PC-3 (cell line): ENCODE measurements around the gene SERPINB3. TPM values are rescaled to one million over a fixed set of nuclear protein-coding genes. Genes with fewer than 3 reads are reported as not detected.
A peak's percentile ranks its signal among the peaks of the same experiment; 100 is the strongest.
"Not testable (repeated sequence)": the region's sequence is repeated elsewhere in the genome, so short reads cannot be mapped to it uniquely, and the experiment has no call there.

ENCODE experiments used
- ATAC-seq: fragments of 200-7000 bp; cut with Tn5 transposase; 2 replicates; pipeline ENCODE4 v1.9.1; 2020; ENCODE audit warnings: mild to moderate bottlenecking, moderate library complexity
- BruUV-seq: library from RNA; stranded (reverse); fragments of 400-500 nt; replicated peaks from 2 replicates; lab custom pipeline; 2021; lab: Mats Ljungman, UMichigan
- CTCF ChIA-PET: fragments of 300-600 bp; sonication (Branson Sonifier 250); formaldehyde crosslinking; loops from one replicate; lab custom pipeline; 2022; ENCODE audit warnings: antibody characterized with exemption; lab: Charles Lee
- POLR2A ChIA-PET: fragments of 300-600 bp; sonication (Branson Sonifier 250); formaldehyde crosslinking; loops from one replicate; lab custom pipeline; 2022; ENCODE audit warnings: antibody characterized with exemption; ENCODE audit not compliant: unreplicated experiment; lab: Charles Lee
- DNase-seq: peaks from one replicate; pipeline ENCODE4 v3.0.0-alpha.2; 2015
- H2AFZ ChIP-seq: fragments of 300-600 bp; sonication (generic); 2 replicates; pipeline ENCODE4 v1.6.0; 2016; ENCODE audit warnings: antibody characterized with exemption, low read length
- H3F3A ChIP-seq: fragments of 300-600 bp; sonication (generic); one replicate; pipeline ENCODE4 v1.6.0; 2017; ENCODE audit warnings: antibody characterized with exemption, low read length, control low read depth, mild to moderate bottlenecking; ENCODE audit not compliant: unreplicated experiment
- H3K27ac ChIP-seq: fragments of 300-600 bp; sonication (generic); 2 replicates; pipeline ENCODE4 v1.5.1; 2016; ENCODE audit warnings: mild to moderate bottlenecking, low read length
- H3K27me3 ChIP-seq: fragments of 300-600 bp; sonication (generic); 2 replicates; pipeline ENCODE4 v1.6.1; 2016; ENCODE audit warnings: low read length, mixed read lengths
- H3K36me3 ChIP-seq: fragments of 300-600 bp; sonication (generic); 2 replicates; pipeline ENCODE4 v1.6.1; 2016; ENCODE audit warnings: low read depth, mixed run types, low read length, mixed read lengths
- H3K4me1 ChIP-seq: fragments of 300-600 bp; sonication (generic); 2 replicates; pipeline ENCODE4 v1.5.1; 2016; ENCODE audit warnings: low read length; ENCODE audit not compliant: insufficient read depth
- H3K4me2 ChIP-seq: fragments of 300-600 bp; sonication (generic); 2 replicates; pipeline ENCODE4 v1.6.0; 2016; ENCODE audit warnings: low read length
- H3K4me3 ChIP-seq: fragments of 300-600 bp; sonication (generic); 2 replicates; pipeline ENCODE4 v1.5.1; 2016; ENCODE audit warnings: mild to moderate bottlenecking, low read length, mixed read lengths
- H3K79me2 ChIP-seq: fragments of 300-600 bp; sonication (generic); 2 replicates; pipeline ENCODE4 v1.6.1; 2017; ENCODE audit warnings: low read length, mixed read lengths
- H3K9ac ChIP-seq: fragments of 300-600 bp; sonication (generic); 2 replicates; pipeline ENCODE4 v1.6.0; 2016; ENCODE audit warnings: mild to moderate bottlenecking, low read length
- H3K9me2 ChIP-seq: fragments of 300-600 bp; sonication (generic); replicated peaks from 2 replicates; pipeline ENCODE4 v1.6.1; 2016; ENCODE audit warnings: mixed run types, low read length, mixed read lengths
- H3K9me3 ChIP-seq: fragments of 300-600 bp; sonication (generic); 2 replicates; pipeline ENCODE4 v1.6.1; 2016; ENCODE audit warnings: low read length, mixed read lengths
- H4K20me1 ChIP-seq: fragments of 300-600 bp; sonication (generic); 2 replicates; pipeline ENCODE4 v1.6.1; 2016; ENCODE audit warnings: low read length, mixed read lengths
- CTCF ChIP-seq: fragments of 300-600 bp; sonication (generic); conservative IDR thresholded peaks from 2 replicates; pipeline ENCODE4 v1.5.1; 2017; ENCODE audit warnings: antibody characterized with exemption, low read depth, mild to moderate bottlenecking, low read length
- EZH2 ChIP-seq: fragments of 300-600 bp; sonication (generic); IDR thresholded peaks from one replicate; pipeline ENCODE4 v1.6.1; 2017; ENCODE audit warnings: antibody characterized with exemption, mild to moderate bottlenecking, low read length; ENCODE audit not compliant: unreplicated experiment
- EZH2phosphoT487 ChIP-seq: fragments of 300-600 bp; sonication (generic); IDR thresholded peaks from 2 replicates; pipeline ENCODE4 v1.6.1; 2018; ENCODE audit warnings: mild to moderate bottlenecking, antibody characterized with exemption, low read length, borderline replicate concordance
- intact Hi-C: fragments of 100-400 bp; cut with micrococcal nuclease; formaldehyde crosslinking; loops from 2 replicates; pipeline ENCODE4 v1.9.0; 2023
- total RNA-seq: library from RNA; depleted of rRNA; stranded (reverse); fragments of >200 nt; gene quantifications from 2 replicates; pipeline ENCODE4 v1.2.3, GENCODE V29; 2014

SERPINB3 gene
- total RNA-seq, 1 experiment from 2014 or later, result 6.3 TPM

- no peaks in the 10 kb centered on the region for H3K9me2 ChIP-seq
- H3K27ac ChIP-seq, result peak overlapping the region; percentile 73
- H3K36me3 ChIP-seq, result no peaks in the 10 kb centered on the region
- intact Hi-C loops, result loop anchor here (1.0 kb wide), 4 partner anchors 65 to 172 kb away; no protein-coding TSS in a partner anchor
- DNase-seq (peak; percentile 71), ATAC-seq (peak; percentile 70)
- no peaks in the 10 kb centered on the region for H3K79me2 ChIP-seq
- peak overlapping the region; percentile 36; the same call in 1 of the 2 replicates for H3K4me2 ChIP-seq
- CTCF ChIA-PET, result no interaction called here
- peak overlapping the region; percentile 57 for H3K9ac ChIP-seq
- no peaks in the 10 kb centered on the region for H3K9me3 ChIP-seq
- no TSS peak for BruUV-seq
- H4K20me1 ChIP-seq, result no peaks in the 10 kb centered on the region
- POLR2A ChIA-PET, result interaction anchor here (0.5 kb wide), 1 partner anchor 99 kb away, joined by 8 read pairs; no protein-coding TSS in a partner anchor
- H3K4me3 ChIP-seq, result no peak overlapping the region
- H3K27me3 ChIP-seq, result no peaks in the 10 kb centered on the region
- H3F3A ChIP-seq, result peaks cover 8% of the 10 kb centered on the region
- H3K4me1 ChIP-seq, result peaks cover 39% of the 10 kb centered on the region
- TF ChIP-seq CTCF, result peak; percentile 88
- TF ChIP-seq EZH2, result no peak
- TF ChIP-seq EZH2phosphoT487, result no peak
- peak overlapping the region; percentile 41; the same call in 1 of the 2 replicates for H2AFZ ChIP-seq
These were observed 15.0 kb upstream of the SERPINB3 start for GRCh38 chr18:63676526-63677323.

- H3K4me1 ChIP-seq, result peaks cover 5% of the 10 kb centered on the region
- no peak overlapping the region for H2AFZ ChIP-seq
- H3K4me2 ChIP-seq, result no peak overlapping the region
- DNase-seq (no peak), ATAC-seq (no peak; the same call in 1 of the 2 replicates)
- no TSS peak for BruUV-seq
- peak overlapping the region; percentile 23; the same call in 1 of the 2 replicates for H3K27ac ChIP-seq
- H3K36me3 ChIP-seq, result no peaks in the 10 kb centered on the region
- H3F3A ChIP-seq, result no peaks in the 10 kb centered on the region
- no peak for TF ChIP-seq CTCF
- intact Hi-C loops, result no loop called here
- ChIA-PET POLR2A (no interaction called here), CTCF (no interaction called here)
- no peaks in the 10 kb centered on the region for H3K27me3 ChIP-seq
- no peaks in the 10 kb centered on the region for H3K9me3 ChIP-seq
- H3K9me2 ChIP-seq, result no peaks in the 10 kb centered on the region
- H4K20me1 ChIP-seq, result no peaks in the 10 kb centered on the region
- no peak overlapping the region for H3K9ac ChIP-seq
- H3K4me3 ChIP-seq, result no peak overlapping the region
- no peaks in the 10 kb centered on the region for H3K79me2 ChIP-seq
These were observed 2.9 kb upstream of the SERPINB3 start for GRCh38 chr18:63664571-63664970.

- CTCF ChIA-PET, H3K27me3 ChIP-seq, H3K9me3 ChIP-seq, BruUV-seq, H3F3A ChIP-seq, intact Hi-C loops, H4K20me1 ChIP-seq, H3K36me3 ChIP-seq, POLR2A ChIA-PET, H2AFZ ChIP-seq, H3K9me2 ChIP-seq, H3K79me2 ChIP-seq, H3K4me3 ChIP-seq: not testable (repeated sequence)
- H3K27ac ChIP-seq, result peak overlapping the region; percentile 98
- peaks cover 27% of the 10 kb centered on the region for H3K4me1 ChIP-seq
- peak overlapping the region; percentile 77 for H3K9ac ChIP-seq
- peak; percentile 72 for DNase-seq
- ATAC-seq, result peak; percentile 93
- H3K4me2 ChIP-seq, result peak overlapping the region; percentile 58
These were observed 2.8 kb downstream of the SERPINB3 start for GRCh38 chr18:63658920-63659319.

- H3K4me1 ChIP-seq, ATAC-seq, H3K9ac ChIP-seq, CTCF ChIA-PET, H3K4me2 ChIP-seq, H3K36me3 ChIP-seq, BruUV-seq, H4K20me1 ChIP-seq, H2AFZ ChIP-seq, H3K4me3 ChIP-seq, H3K9me2 ChIP-seq, H3K79me2 ChIP-seq, POLR2A ChIA-PET, H3F3A ChIP-seq, H3K27me3 ChIP-seq, intact Hi-C loops, H3K9me3 ChIP-seq: not testable (repeated sequence)
- H3K27ac ChIP-seq, result peak overlapping the region; percentile 13; the same call in 1 of the 2 replicates
- DNase-seq, result peak; percentile 56
These were observed 11.4 kb downstream of the SERPINB3 start for GRCh38 chr18:63650271-63650670.
